HCT116 (cell line): ENCODE measurements around the gene TFCP2L1.

Source experiments
- CBX3 ChIP-seq: IDR thresholded peaks from 2 replicates; pipeline ENCODE4 v1.6.1; 2012; ENCODE audit warnings: low read depth
- CTCF ChIP-seq, 3 experiments: fragments of 200-600 bp in 1 of 3; sonication (generic) in 1 of 3; IDR thresholded peaks in 2 of 3; conservative IDR thresholded peaks in 1 of 3; 2 replicates each; pipeline ENCODE4 v1.5.1; 2012 to 2017; ENCODE audit warnings: low read depth in 2 of 3, low read length in 2 of 3, antibody characterized with exemption in 1 of 3, borderline replicate concordance in 1 of 3, control low read depth in 1 of 3, mild to moderate bottlenecking in 1 of 3, mixed read lengths in 1 of 3, mixed run types in 1 of 3, moderate library complexity in 1 of 3; ENCODE audit not compliant: insufficient read depth in 1 of 3
- EGR1 ChIP-seq: IDR thresholded peaks from 2 replicates; pipeline ENCODE4 v1.6.1; 2012; ENCODE audit warnings: low read depth
- EZH2 ChIP-seq: fragments of 200-600 bp; sonication (generic); IDR thresholded peaks from 2 replicates; pipeline ENCODE4 v1.6.1; 2017; ENCODE audit warnings: antibody characterized with exemption, mixed run types
- EZH2phosphoT487 ChIP-seq: fragments of 200-600 bp; IDR thresholded peaks from 2 replicates; pipeline ENCODE4 v1.6.1; 2018; ENCODE audit warnings: antibody characterized with exemption, borderline replicate concordance
- JUND ChIP-seq: IDR thresholded peaks from 2 replicates; pipeline ENCODE4 v1.6.1; 2012
- MAX ChIP-seq: IDR thresholded peaks from 2 replicates; pipeline ENCODE4 v1.6.1; 2012
- POLR2A ChIP-seq: IDR thresholded peaks from 2 replicates; pipeline ENCODE4 v1.7.0; 2011; ENCODE audit warnings: borderline replicate concordance; ENCODE audit not compliant: insufficient read depth, insufficient read length; ENCODE audit errors: extremely low read depth
- POLR2AphosphoS5 ChIP-seq: IDR thresholded peaks from 2 replicates; pipeline ENCODE4 v1.6.1; 2011; ENCODE audit warnings: mild to moderate bottlenecking, low read depth, low read length, moderate library complexity
- RAD21 ChIP-seq: IDR thresholded peaks from 2 replicates; pipeline ENCODE4 v1.6.1; 2012; ENCODE audit warnings: low read depth, mild to moderate bottlenecking
- REST ChIP-seq: IDR thresholded peaks from 2 replicates; pipeline ENCODE4 v1.6.1; 2012; ENCODE audit warnings: low read depth
- SP1 ChIP-seq: IDR thresholded peaks from 2 replicates; pipeline ENCODE4 v1.6.1; 2012; ENCODE audit warnings: low read depth
- TCF7L2 ChIP-seq: IDR thresholded peaks from 2 replicates; pipeline ENCODE4 v1.7.0; 2011; ENCODE audit warnings: borderline replicate concordance, inconsistent platforms; ENCODE audit not compliant: insufficient read depth, insufficient read length; ENCODE audit errors: extremely low read depth
- YY1 ChIP-seq: IDR thresholded peaks from 2 replicates; pipeline ENCODE4 v1.6.1; 2011; ENCODE audit warnings: low read length, low read depth, moderate library complexity, mild to moderate bottlenecking; ENCODE audit not compliant: insufficient replicate concordance; ENCODE audit errors: extremely low read depth

- TF ChIP-seq JUND (no peak), CTCF (IDR thresholded peaks at IDR 0.05 in 2 of 3, conservative IDR thresholded peaks at IDR 0.05 in 1 of 3; ENCODE audit: borderline replicate concordance in 1 of 3, insufficient read depth in 1 of 3, low read depth in 2 of 3, low read length in 2 of 3) (no peak), CBX3 (no peak), TCF7L2 (no peak), EZH2phosphoT487 (no peak), POLR2AphosphoS5 (no peak), POLR2A (no peak), SP1 (no peak), RAD21 (no peak), EZH2 (no peak), YY1 (no peak), REST (no peak), MAX (no peak), EGR1 (no peak)
Observed at GRCh38 chr2:121253021-121253673, 31.9 kb downstream of the TFCP2L1 start.
